Duodenal mucosa (tissue), 2 donors: ENCODE measurements around the gene ACP7.
"Not testable (repeated sequence)": the region's sequence is repeated elsewhere in the genome, so short reads cannot be mapped to it uniquely, and the experiment has no call there.

Experiments
- H3K27ac ChIP-seq: one replicate; pipeline ENCODE4 v1.7.0; 2013; ENCODE audit warnings: low read depth, low read length
- H3K27me3 ChIP-seq, 2 donors: one replicate each; pipeline ENCODE4 v1.7.0; 2013; ENCODE audit warnings: low read length in 2 of 2, control low read depth in 1 of 2; ENCODE audit not compliant: insufficient read depth in 2 of 2, control insufficient read depth in 1 of 2
- H3K36me3 ChIP-seq, 2 donors: one replicate each; pipeline ENCODE4 v1.7.0; 2013; ENCODE audit warnings: low read length in 2 of 2, control low read depth in 1 of 2; ENCODE audit not compliant: insufficient read depth in 2 of 2, control insufficient read depth in 1 of 2
- H3K4me1 ChIP-seq, 2 donors: one replicate each; pipeline ENCODE4 v1.7.0; 2013; ENCODE audit warnings: low read length in 2 of 2, control low read depth in 1 of 2; ENCODE audit not compliant: insufficient read depth in 2 of 2, control insufficient read depth in 1 of 2
- H3K4me3 ChIP-seq, 2 donors: one replicate each; pipeline ENCODE4 v1.7.0; 2013; ENCODE audit warnings: low read length in 2 of 2, low read depth in 1 of 2
- H3K9ac ChIP-seq, 2 donors: one replicate each; pipeline ENCODE4 v1.7.0; 2013; ENCODE audit warnings: low read length in 2 of 2, low read depth in 1 of 2
- H3K9me3 ChIP-seq, 2 donors: one replicate each; pipeline ENCODE4 v1.7.0; 2013; ENCODE audit warnings: low read length in 2 of 2, control low read depth in 1 of 2; ENCODE audit not compliant: control insufficient read depth in 1 of 2

The ACP7 gene

DNA sequence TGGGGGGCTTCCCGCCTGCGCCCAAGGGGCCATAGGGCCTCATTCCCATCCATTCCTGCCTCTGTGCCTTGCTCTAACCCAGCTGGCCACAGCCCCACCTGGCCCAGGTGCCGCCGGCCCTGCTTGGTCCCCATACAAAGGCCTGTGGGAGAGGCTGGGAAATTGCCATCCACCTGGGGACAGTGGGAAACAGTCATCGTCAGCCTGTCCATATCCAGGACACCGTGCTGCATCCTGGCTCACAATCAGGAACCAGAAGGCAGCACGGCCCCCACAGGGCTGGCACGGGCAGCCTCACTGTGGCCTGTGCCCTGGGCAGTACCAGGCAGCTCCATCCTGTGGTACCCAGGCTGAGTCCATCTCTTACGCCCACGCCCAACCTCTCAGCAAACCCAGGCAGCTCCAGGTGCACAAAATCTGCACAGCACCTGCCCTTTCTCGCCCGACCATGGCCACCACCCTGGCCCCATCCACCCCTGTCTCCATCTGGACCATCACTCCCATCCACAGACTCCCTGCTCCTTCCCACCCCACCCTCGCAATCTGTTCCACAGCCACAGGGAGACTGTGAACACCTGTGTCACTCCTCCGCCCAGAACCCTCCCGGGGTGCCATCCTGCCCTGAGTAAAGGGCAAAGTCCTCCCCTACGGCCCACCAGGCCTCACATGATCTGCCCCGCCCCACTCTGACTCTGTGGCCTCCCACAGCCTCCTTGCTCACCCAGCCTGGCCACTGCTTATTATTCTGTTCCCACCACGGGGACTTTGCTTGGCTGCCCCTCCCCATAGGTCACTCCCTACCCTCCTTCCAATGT lies 30.7 kb upstream of the ACP7 start:
- no peak overlapping the region for H3K27ac ChIP-seq
- peaks cover 9 to 11% of the 10 kb centered on the region in 2 donors for H3K4me1 ChIP-seq
- H3K4me3 ChIP-seq, result no peak overlapping the region
- H3K27me3 ChIP-seq, result no peaks in the 10 kb centered on the region
- H3K9me3 ChIP-seq, result no peaks in the 10 kb centered on the region
- H3K9ac ChIP-seq, result no peak overlapping the region
- no peaks in the 10 kb centered on the region for H3K36me3 ChIP-seq

DNA sequence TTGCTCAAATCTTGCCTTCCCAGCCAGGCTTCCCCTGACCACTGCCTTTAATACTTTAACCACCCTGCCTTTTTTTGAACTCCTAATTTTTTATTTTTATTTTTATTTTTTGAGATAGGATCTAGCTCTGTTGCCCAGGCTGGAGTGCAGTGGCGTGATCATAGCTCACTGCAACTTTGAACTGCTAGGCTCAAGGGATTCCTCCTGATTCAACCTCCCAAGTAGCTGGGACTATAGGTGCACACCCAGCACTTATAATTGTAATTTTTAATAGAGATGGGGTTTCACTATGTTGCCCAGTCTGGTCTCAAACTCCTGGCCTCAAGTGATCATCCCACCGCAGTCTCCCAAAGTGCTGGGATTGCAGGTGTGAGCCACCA lies 30.1 kb upstream of the ACP7 start:
- Histone ChIP-seq H3K27me3 (no peaks in the 10 kb centered on the region), H3K27ac (no peak overlapping the region), H3K9me3 (no peaks in the 10 kb centered on the region), H3K4me1 (peaks cover 9 to 11% of the 10 kb centered on the region in 2 donors), H3K4me3 (no peak overlapping the region), H3K36me3 (no peaks in the 10 kb centered on the region), H3K9ac (no peak overlapping the region)

DNA sequence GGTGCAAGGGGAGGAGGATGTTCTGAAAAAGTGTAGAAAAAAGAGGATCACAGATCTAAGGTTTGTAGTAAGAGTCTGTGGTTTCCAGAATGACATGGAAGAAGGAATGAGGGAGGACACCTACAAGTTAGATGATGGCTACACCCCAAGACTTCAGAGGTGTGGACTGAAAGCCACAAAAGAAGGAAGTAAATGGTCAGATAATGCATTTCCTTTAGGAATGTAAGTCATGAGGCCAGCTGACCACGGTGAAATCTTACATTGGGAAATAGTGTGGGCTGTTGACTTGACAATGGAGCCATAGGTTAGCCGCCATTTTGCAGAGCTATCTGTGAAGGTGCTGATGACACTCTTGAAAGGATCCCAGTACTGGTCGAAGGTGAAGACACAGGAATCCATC lies 26.6 kb upstream of the ACP7 start:
- H3K4me3 ChIP-seq, result no peak overlapping the region
- H3K4me1 ChIP-seq, result peaks cover 8 to 9% of the 10 kb centered on the region in 2 donors
- no peaks in the 10 kb centered on the region for H3K36me3 ChIP-seq
- H3K27me3 ChIP-seq, result no peaks in the 10 kb centered on the region
- H3K9me3 ChIP-seq, result no peaks in the 10 kb centered on the region
- H3K27ac ChIP-seq, result no peak overlapping the region
- H3K9ac ChIP-seq, result no peak overlapping the region

DNA sequence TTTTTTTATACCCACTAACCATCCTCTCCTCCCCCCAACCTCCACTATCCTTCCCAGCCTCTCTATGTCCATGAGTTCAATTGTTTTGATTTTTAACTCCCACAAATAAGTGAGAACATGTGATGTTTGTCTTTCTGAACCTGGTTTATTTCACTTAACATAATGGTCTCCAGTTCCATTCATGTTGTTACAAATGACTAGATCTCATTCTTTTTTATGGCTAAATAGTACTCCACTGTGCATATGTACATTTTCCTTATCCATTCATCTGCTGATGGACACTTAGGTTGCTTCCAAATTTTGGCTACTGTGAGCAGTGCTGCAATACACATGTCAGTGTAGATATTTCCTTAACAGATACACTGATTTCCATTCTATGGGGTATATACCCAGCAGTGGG lies 24.9 kb upstream of the ACP7 start:
- Histone ChIP-seq H3K4me3 (no peak overlapping the region), H3K27ac (no peak overlapping the region), H3K27me3 (no peaks in the 10 kb centered on the region), H3K9me3 (no peaks in the 10 kb centered on the region), H3K36me3 (no peaks in the 10 kb centered on the region), H3K9ac (no peak overlapping the region), H3K4me1 (no peaks in the 10 kb centered on the region)

DNA sequence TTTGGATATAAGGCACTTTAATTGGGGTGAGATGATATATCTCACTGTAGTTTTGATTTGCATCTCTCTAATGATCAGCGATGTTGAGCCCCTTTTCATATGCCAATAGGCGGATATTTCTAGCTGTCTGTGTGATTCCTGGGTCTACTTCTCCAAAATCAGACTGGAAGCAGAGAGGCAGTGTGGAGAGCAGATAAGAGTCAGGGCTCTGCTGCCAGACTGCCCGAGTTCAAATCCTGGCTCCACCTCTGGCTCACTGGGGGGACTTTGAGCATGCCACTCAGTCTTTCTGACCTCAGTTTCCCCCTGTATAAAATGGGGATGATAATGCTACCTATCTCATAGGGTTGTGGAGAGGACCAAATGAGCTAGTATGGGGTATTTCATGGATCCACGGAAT lies 24.0 kb upstream of the ACP7 start:
- Histone ChIP-seq H3K27ac (no peak overlapping the region), H3K27me3 (no peaks in the 10 kb centered on the region), H3K4me1 (no peaks in the 10 kb centered on the region), H3K4me3 (no peak overlapping the region), H3K9me3 (no peaks in the 10 kb centered on the region), H3K36me3 (no peaks in the 10 kb centered on the region), H3K9ac (no peak overlapping the region)

DNA sequence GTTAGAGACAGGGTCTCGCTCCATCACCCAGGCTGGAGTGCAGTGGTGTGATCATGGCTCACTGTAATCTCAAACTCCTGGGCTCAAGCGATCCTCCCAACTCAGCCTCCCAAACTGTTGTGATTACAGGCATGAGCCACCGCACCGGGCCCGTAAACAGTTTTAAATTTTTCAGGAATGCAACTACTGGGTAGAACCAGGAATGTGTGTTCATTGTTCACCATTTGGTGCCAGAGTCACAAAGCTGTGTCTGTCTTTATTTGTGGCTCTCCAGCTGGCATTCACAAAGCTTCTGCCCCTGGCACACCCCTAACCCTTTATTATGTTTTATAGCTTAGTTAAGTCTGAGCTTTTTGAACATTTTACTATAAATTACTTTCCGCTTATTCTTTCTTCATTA lies 19.8 kb upstream of the ACP7 start:
- no peak overlapping the region for H3K4me3 ChIP-seq
- H3K36me3 ChIP-seq, result no peaks in the 10 kb centered on the region
- no peaks in the 10 kb centered on the region for H3K9me3 ChIP-seq
- no peaks in the 10 kb centered on the region for H3K4me1 ChIP-seq
- no peaks in the 10 kb centered on the region for H3K27me3 ChIP-seq
- H3K9ac ChIP-seq, result no peak overlapping the region
- no peak overlapping the region for H3K27ac ChIP-seq

DNA sequence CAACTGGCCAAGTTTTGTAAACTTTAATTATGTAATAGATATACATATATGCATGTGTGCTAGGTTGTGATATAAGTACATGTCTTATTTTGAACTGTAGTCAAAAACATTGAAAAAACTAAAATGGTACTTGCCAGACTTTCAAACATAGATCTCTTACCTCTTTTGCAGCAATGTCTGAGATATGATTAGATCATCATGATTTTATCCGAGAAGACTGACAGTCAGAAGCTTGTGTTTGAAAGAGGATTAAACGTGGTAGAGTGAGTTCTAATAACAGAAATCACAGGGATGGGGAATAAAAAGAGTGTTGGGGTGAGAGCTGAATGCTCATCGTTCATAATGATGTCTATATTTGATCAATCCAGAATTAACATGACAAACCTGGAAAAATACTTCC lies 18.2 kb upstream of the ACP7 start:
- Histone ChIP-seq H3K4me1 (no peaks in the 10 kb centered on the region), H3K9ac (no peak overlapping the region), H3K9me3 (no peaks in the 10 kb centered on the region), H3K36me3 (no peaks in the 10 kb centered on the region), H3K4me3 (no peak overlapping the region), H3K27me3 (peaks cover 0 to 2% of the 10 kb centered on the region in 2 donors), H3K27ac (no peak overlapping the region)

DNA sequence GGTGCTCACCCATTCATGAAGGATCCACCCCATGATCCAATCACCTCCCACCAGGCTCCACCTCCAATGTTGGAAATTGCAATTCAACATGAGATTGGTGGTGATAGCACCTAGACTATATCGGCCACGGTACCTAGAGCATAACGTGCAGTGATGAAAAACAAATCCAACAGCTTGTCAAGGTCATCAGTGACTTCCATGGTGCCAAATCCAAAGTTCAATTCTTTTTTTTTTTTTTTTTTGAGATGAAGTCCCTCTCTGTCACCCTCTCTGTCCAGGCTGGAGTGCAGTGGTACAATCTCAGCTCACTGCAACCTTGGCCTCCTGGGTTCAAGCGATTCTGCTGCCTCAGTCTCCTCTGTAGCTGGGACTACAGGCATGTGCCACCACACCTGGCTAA lies 17.1 kb upstream of the ACP7 start:
- H3K27me3 ChIP-seq, result peaks cover 0 to 2% of the 10 kb centered on the region in 2 donors
- H3K4me3 ChIP-seq, result no peak overlapping the region
- no peak overlapping the region for H3K9ac ChIP-seq
- no peak overlapping the region for H3K27ac ChIP-seq
- H3K36me3 ChIP-seq, result no peaks in the 10 kb centered on the region
- H3K4me1 ChIP-seq, result no peaks in the 10 kb centered on the region
- no peaks in the 10 kb centered on the region for H3K9me3 ChIP-seq

DNA sequence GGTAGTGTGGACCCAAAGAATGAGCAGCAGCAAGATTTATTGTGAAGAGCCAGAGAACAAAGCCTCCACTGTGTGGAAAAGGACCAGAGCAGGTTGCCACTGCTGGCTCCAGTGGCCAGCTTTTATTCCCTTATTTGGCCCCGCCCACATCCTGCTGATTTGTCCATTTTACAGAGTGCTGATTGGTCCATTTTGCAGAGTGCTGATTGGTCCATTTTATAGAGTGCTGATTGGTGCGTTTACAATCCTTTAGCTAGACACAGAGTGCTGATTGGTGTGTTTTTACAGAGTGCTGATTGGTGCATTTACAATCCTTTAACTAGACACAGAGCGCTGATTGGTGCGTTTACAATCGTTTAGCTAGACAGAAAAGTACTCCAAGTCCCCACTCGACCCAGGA lies 15.9 kb upstream of the ACP7 start:
- H3K4me1 ChIP-seq, H3K9ac ChIP-seq, H3K27ac ChIP-seq, H3K4me3 ChIP-seq, H3K27me3 ChIP-seq, H3K9me3 ChIP-seq, H3K36me3 ChIP-seq: not testable (repeated sequence)

DNA sequence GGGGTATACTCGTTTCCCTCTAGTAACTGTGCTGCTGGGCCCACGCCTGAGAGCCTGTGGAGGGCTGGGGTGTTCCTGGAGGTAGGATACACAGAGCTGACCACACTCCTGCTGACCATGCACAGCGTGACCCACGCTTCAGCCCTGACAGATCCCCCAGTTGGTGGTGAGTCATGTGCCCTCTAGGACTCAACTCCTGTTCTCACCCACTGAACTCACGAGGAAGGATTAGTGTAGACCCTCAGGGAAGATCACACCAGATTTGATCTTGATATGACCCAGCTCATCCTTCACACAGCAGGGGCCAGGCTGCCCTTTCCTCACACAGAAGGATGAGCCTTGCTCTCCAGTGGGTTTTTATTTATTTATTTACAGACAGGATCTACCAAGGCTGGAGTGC lies 13.3 kb upstream of the ACP7 start:
- Histone ChIP-seq H3K4me3 (no peak overlapping the region), H3K9me3 (no peaks in the 10 kb centered on the region), H3K27me3 (peaks cover 0 to 2% of the 10 kb centered on the region in 2 donors), H3K27ac (no peak overlapping the region), H3K4me1 (no peaks in the 10 kb centered on the region), H3K9ac (no peak overlapping the region), H3K36me3 (no peaks in the 10 kb centered on the region)
